SK-N-SH treated with all-trans-retinoic acid at 6 μM for 48 hours (cell line): ENCODE measurements around the gene POU3F1.

Source experiments
- ATAC-seq: fragments of 200-7000 bp; cut with Tn5 transposase; 3 replicates; pipeline ENCODE4 v1.9.1; 2020; ENCODE audit warnings: mild to moderate bottlenecking, moderate library complexity
- ARNTL ChIP-seq: fragments of 450-650 bp; formaldehyde crosslinking; IDR thresholded peaks from 2 replicates; pipeline ENCODE4 v1.5.0; 2020; ENCODE audit warnings: low read depth, mild to moderate bottlenecking, moderate library complexity, borderline replicate concordance
- BACH2 ChIP-seq: fragments of 250-450 bp; sonication (Bioruptor Pico); IDR thresholded peaks from 2 replicates; pipeline ENCODE4 v1.9.0; 2021; ENCODE audit warnings: mild to moderate bottlenecking, borderline replicate concordance
- CSDC2 ChIP-seq: fragments of 250-450 bp; sonication (Bioruptor Pico); IDR thresholded peaks from 2 replicates; pipeline ENCODE4 v1.5.0; 2020; ENCODE audit warnings: mild to moderate bottlenecking, moderate library complexity
- ESRRG ChIP-seq: fragments of 250-450 bp; sonication (Bioruptor Pico); IDR thresholded peaks from 2 replicates; pipeline ENCODE4 v1.6.1; 2021; ENCODE audit warnings: mild to moderate bottlenecking
- GLIS3 ChIP-seq: fragments of 250-450 bp; sonication (Bioruptor Pico); IDR thresholded peaks from 2 replicates; pipeline ENCODE4 v1.5.0; 2020; ENCODE audit warnings: mild to moderate bottlenecking, moderate library complexity
- ISL1 ChIP-seq: fragments of 250-450 bp; sonication (Bioruptor Pico); IDR thresholded peaks from 2 replicates; pipeline ENCODE4 v2.1.2; 2022; ENCODE audit warnings: mild to moderate bottlenecking, moderate library complexity
- PATZ1 ChIP-seq: fragments of 250-450 bp; sonication (Bioruptor Pico); IDR thresholded peaks from 2 replicates; pipeline ENCODE4 v1.8.0; 2020; ENCODE audit warnings: mild to moderate bottlenecking, moderate library complexity, borderline replicate concordance
- PPARA ChIP-seq: fragments of 250-450 bp; sonication (Bioruptor Pico); IDR thresholded peaks from 2 replicates; pipeline ENCODE4 v1.5.0; 2020; ENCODE audit warnings: mild to moderate bottlenecking, borderline replicate concordance
- RARB ChIP-seq: fragments of 250-450 bp; sonication (Bioruptor Pico); IDR thresholded peaks from 2 replicates; pipeline ENCODE4 v1.8.0; 2021; ENCODE audit warnings: mild to moderate bottlenecking, moderate library complexity
- SNAI2 ChIP-seq: fragments of 250-450 bp; sonication (Bioruptor Pico); IDR thresholded peaks from 2 replicates; pipeline ENCODE4 v1.5.0; 2020; ENCODE audit warnings: mild to moderate bottlenecking, moderate library complexity
- TCF4 ChIP-seq: fragments of 250-450 bp; sonication (Bioruptor Pico); IDR thresholded peaks from 2 replicates; pipeline ENCODE4 v1.8.0; 2021; ENCODE audit warnings: mild to moderate bottlenecking, moderate library complexity, borderline replicate concordance
- TOX ChIP-seq: fragments of 250-450 bp; sonication (Bioruptor Pico); IDR thresholded peaks from 2 replicates; pipeline ENCODE4 v1.8.0; 2021; ENCODE audit warnings: mild to moderate bottlenecking, moderate library complexity, borderline replicate concordance
- TSHZ2 ChIP-seq: fragments of 250-450 bp; sonication (Bioruptor Pico); IDR thresholded peaks from 2 replicates; pipeline ENCODE4 v1.5.0; 2020; ENCODE audit warnings: mild to moderate bottlenecking, moderate library complexity
- ZC3H10 ChIP-seq: fragments of 250-450 bp; sonication (Bioruptor Pico); IDR thresholded peaks from 2 replicates; pipeline ENCODE4 v1.5.1; 2021; ENCODE audit warnings: mild to moderate bottlenecking, moderate library complexity
- ZFP3 ChIP-seq: fragments of 250-450 bp; sonication (Bioruptor Pico); IDR thresholded peaks from 2 replicates; pipeline ENCODE4 v1.5.0; 2020; ENCODE audit warnings: mild to moderate bottlenecking, moderate library complexity
- ZNF70 ChIP-seq: fragments of 450-650 bp; formaldehyde crosslinking; IDR thresholded peaks from 2 replicates; pipeline ENCODE4 v1.5.0; 2020; ENCODE audit warnings: mild to moderate bottlenecking, moderate library complexity
- TF ChIP-seq, protein P1 (sequence below): fragments of 250-450 bp; sonication (Bioruptor Pico); IDR thresholded peaks from 2 replicates; pipeline ENCODE4 v1.8.0; 2021; ENCODE audit warnings: low read depth, mild to moderate bottlenecking, moderate library complexity, borderline replicate concordance
- TF ChIP-seq, protein P2 (sequence below): fragments of 250-450 bp; sonication (Bioruptor Pico); IDR thresholded peaks from 2 replicates; pipeline ENCODE4 v1.5.1; 2021; ENCODE audit warnings: mild to moderate bottlenecking, moderate library complexity
- TF ChIP-seq, protein P3 (sequence below): fragments of 250-450 bp; sonication (Bioruptor Pico); IDR thresholded peaks from 2 replicates; pipeline ENCODE4 v1.5.1; 2020; ENCODE audit warnings: low read depth, mild to moderate bottlenecking, moderate library complexity

Gene POU3F1

DNA sequence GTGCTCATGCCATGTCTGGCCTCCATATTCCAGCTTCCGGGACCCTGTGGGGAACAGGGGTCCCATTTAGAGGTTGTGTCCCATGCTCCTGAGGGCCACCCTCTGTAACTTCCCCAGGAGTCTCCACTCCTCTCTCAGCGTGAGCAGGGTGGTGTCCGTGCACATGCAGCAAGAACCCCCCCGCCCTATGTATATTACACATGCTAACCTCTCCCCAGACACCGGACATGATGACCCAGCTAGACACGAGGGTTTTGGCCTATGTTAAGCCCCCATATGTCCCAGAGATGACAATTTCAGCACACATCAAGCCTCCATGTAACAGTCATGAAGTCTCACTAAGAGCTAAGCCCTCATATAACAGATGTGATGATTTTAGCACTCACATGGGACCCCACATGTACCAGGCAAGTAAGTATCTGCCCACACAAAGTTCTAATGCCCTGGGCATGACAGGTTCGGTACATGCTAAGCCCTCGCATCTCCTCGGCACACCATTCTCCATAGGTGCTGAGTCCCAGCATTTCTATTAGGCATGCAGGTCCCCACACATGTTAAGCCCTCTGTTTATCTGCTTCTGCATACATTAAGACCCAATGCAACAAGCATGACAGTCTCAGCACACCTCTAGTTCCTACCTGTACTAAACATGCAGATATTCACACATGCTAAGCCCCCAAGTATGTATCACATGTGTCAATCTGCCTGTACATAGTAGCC is 48.3 kb downstream of the POU3F1 start (continued):
- TF ChIP-seq, protein P1, sequence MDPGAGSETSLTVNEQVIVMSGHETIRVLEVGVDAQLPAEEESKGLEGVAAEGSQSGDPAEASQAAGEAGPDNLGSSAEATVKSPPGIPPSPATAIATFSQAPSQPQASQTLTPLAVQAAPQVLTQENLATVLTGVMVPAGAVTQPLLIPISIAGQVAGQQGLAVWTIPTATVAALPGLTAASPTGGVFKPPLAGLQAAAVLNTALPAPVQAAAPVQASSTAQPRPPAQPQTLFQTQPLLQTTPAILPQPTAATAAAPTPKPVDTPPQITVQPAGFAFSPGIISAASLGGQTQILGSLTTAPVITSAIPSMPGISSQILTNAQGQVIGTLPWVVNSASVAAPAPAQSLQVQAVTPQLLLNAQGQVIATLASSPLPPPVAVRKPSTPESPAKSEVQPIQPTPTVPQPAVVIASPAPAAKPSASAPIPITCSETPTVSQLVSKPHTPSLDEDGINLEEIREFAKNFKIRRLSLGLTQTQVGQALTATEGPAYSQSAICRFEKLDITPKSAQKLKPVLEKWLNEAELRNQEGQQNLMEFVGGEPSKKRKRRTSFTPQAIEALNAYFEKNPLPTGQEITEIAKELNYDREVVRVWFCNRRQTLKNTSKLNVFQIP (CRISPR knock-in tag) = no peak
- TF ChIP-seq, protein P2, sequence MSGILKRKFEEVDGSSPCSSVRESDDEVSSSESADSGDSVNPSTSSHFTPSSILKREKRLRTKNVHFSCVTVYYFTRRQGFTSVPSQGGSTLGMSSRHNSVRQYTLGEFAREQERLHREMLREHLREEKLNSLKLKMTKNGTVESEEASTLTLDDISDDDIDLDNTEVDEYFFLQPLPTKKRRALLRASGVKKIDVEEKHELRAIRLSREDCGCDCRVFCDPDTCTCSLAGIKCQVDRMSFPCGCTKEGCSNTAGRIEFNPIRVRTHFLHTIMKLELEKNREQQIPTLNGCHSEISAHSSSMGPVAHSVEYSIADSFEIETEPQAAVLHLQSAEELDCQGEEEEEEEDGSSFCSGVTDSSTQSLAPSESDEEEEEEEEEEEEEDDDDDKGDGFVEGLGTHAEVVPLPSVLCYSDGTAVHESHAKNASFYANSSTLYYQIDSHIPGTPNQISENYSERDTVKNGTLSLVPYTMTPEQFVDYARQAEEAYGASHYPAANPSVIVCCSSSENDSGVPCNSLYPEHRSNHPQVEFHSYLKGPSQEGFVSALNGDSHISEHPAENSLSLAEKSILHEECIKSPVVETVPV (CRISPR knock-in tag) = no peak
- TF ChIP-seq ARNTL (CRISPR knock-in tag) = no peak
- no peak for TF ChIP-seq PPARA

DNA sequence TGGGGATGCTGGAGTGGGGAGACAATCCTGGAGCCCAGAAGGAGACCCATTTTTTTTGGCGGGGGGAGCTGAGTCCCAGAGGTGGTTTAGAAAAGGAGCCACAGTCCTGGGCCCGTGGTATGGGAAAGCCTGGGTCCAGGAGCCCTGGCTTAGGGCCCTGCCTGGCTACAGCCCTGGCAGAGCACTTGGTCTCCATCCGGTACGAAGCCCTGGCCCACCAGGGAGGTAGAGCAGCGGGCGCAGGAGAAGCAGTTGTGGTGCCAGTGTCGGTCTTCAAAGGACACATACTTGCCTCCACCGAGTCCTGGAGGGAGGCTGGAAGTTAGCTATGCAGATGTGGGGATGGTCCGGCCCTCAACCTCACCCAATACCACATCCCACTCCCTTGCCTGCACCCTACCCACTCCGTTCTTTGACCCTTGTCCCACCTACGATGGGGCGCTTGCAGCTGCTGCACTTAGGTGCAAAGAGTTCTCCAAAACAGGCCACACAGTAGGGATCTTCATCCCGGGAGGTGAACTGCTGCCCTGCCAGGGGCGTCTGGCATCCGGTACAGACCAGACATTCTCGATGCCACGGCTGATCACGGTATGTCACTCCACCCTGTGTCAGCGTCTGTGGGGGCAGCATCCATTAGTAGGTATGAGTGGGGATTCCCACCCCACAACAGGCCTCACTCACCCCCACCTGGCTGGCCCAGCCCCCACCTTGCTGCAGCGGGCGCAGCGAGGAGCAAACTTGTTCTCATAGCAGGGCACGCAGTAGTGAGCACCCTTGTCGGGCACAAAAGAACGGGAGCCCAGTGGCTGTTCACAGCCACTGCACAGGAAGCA is 49.1 kb downstream of the POU3F1 start:
- TF ChIP-seq GLIS3 = no peak
- TF ChIP-seq, protein P1 (CRISPR knock-in tag) = no peak
- no peak for TF ChIP-seq PATZ1 (CRISPR knock-in tag)
- TF ChIP-seq ZFP3 (CRISPR knock-in tag) = no peak
- TF ChIP-seq ZC3H10 (CRISPR knock-in tag) = no peak
- no peak for TF ChIP-seq CSDC2 (CRISPR knock-in tag)
- no peak for TF ChIP-seq SNAI2 (CRISPR knock-in tag)
- no peak for TF ChIP-seq ESRRG (CRISPR knock-in tag)
- no peak for TF ChIP-seq RARB
- no peak for TF ChIP-seq PPARA
- TF ChIP-seq, protein P2 (CRISPR knock-in tag) = no peak
- no peak for TF ChIP-seq TOX
- no peak for TF ChIP-seq TCF4 (CRISPR knock-in tag)
- TF ChIP-seq ZNF70 = no peak
- no peak for TF ChIP-seq ISL1 (CRISPR knock-in tag)
- TF ChIP-seq, protein P3, sequence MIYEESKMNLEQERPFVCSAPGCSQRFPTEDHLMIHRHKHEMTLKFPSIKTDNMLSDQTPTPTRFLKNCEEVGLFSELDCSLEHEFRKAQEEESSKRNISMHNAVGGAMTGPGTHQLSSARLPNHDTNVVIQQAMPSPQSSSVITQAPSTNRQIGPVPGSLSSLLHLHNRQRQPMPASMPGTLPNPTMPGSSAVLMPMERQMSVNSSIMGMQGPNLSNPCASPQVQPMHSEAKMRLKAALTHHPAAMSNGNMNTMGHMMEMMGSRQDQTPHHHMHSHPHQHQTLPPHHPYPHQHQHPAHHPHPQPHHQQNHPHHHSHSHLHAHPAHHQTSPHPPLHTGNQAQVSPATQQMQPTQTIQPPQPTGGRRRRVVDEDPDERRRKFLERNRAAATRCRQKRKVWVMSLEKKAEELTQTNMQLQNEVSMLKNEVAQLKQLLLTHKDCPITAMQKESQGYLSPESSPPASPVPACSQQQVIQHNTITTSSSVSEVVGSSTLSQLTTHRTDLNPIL (CRISPR knock-in tag) = no peak

GRCh38 chr1:37995751-37996345 is 50.7 kb downstream of the POU3F1 start:
- peak; percentile 59 for ATAC-seq
- no peak for TF ChIP-seq ZC3H10 (CRISPR knock-in tag)
- TF ChIP-seq ARNTL (CRISPR knock-in tag) = no peak
- TF ChIP-seq, protein P3 (CRISPR knock-in tag) = no peak
- TF ChIP-seq SNAI2 (CRISPR knock-in tag) = no peak
- no peak for TF ChIP-seq GLIS3
- TF ChIP-seq RARB = no peak
- TF ChIP-seq BACH2 (CRISPR knock-in tag) = no peak
- no peak for TF ChIP-seq TSHZ2
- TF ChIP-seq, protein P2 (CRISPR knock-in tag) = no peak

More for the DNA sequence above, 49.1 kb downstream of the POU3F1 start:
- no peak for ATAC-seq
